Tibial nerve (tissue), 4 donors: Measurements from ENCODE around the gene DNAJC1. TPM values are rescaled to one million over a fixed set of nuclear protein-coding genes. Genes with fewer than 3 reads are reported as not detected.

Source experiments
- DNase-seq, 2 donors: peaks; one replicate each; pipeline ENCODE4 v3.0.0-alpha.2; 2019; ENCODE audit warnings: low spot score in 2 of 2
- H3K27ac ChIP-seq, 4 donors: fragments of 200-600 bp; sonication (generic) in 3 of 4; one replicate each; pipeline ENCODE4 v1.5.1; 2017 to 2019; ENCODE audit warnings: mild to moderate bottlenecking in 1 of 4
- H3K27me3 ChIP-seq, 2 donors: fragments of 200-600 bp; sonication (generic) in 1 of 2; one replicate each; pipeline versions ENCODE4 v1.5.1 to v1.6.0; 2017 to 2019
- H3K36me3 ChIP-seq, 3 donors: fragments of 200-600 bp; sonication (generic); one replicate each; pipeline ENCODE4 v1.5.1; 2018 to 2019
- H3K4me1 ChIP-seq, 4 donors: fragments of 200-600 bp; sonication (generic) in 3 of 4; one replicate each; pipeline ENCODE4 v1.5.1; 2017 to 2019
- H3K4me3 ChIP-seq, 4 donors: fragments of 200-600 bp; sonication (generic) in 3 of 4; one replicate each; pipeline ENCODE4 v1.5.1; 2017 to 2019; ENCODE audit warnings: mild to moderate bottlenecking in 1 of 4, moderate library complexity in 1 of 4
- H3K9me3 ChIP-seq, 4 donors: fragments of 200-600 bp; sonication (generic) in 3 of 4; one replicate each; pipeline ENCODE4 v1.5.1; 2017 to 2019
- EP300 ChIP-seq, 2 donors: sonication (generic); formaldehyde crosslinking; IDR thresholded peaks; one replicate each; pipeline ENCODE4 v1.6.1; 2017; ENCODE audit warnings: antibody characterized with exemption in 2 of 2, mild to moderate bottlenecking in 1 of 2
- POLR2A ChIP-seq, 2 donors: fragments of 450-650 bp; IDR thresholded peaks; one replicate each; pipeline ENCODE4 v1.6.1; 2017; ENCODE audit warnings: antibody characterized with exemption in 2 of 2, mild to moderate bottlenecking in 2 of 2, moderate library complexity in 2 of 2
- WGBS, 2 donors: methylation state at CpG; one replicate each; pipeline ENCODE4 v1.1.5; 2018; 5-methylcytosine and 5-hydroxymethylcytosine counted together
- total RNA-seq, 4 donors: library from RNA; depleted of rRNA; stranded (reverse); fragments of >200 nt; gene quantifications; one replicate each; pipeline ENCODE4 v1.1.0, GENCODE V29; 2016
- TF ChIP-seq, protein P1 (sequence below), 5 experiments: fragments of 200-600 bp in 3 of 5; fragments of 450-650 bp in 2 of 5; sonication (generic) in 3 of 5; IDR thresholded peaks; one replicate each; pipeline ENCODE4 v1.5.1; 2016 to 2019; ENCODE audit warnings: antibody characterized with exemption in 5 of 5, mild to moderate bottlenecking in 3 of 5, moderate library complexity in 2 of 5

DNAJC1 gene
- total RNA-seq, 4 donors from 2014 or later, result 71.7 to 112 (median 82.9) TPM

GRCh38 chr10:21959998-21960397 is 43.5 kb downstream of the DNAJC1 start:
- no peak overlapping the region for H3K4me3 ChIP-seq
- WGBS, 2 donors, result 95 to 97% methylated on average over 2 of the region's 2 CpGs
- no peaks in the 10 kb centered on the region for H3K27me3 ChIP-seq
- H3K9me3 ChIP-seq, result peaks cover 0 to 4% (median 1%) of the 10 kb centered on the region in 4 donors
- TF ChIP-seq EP300 (IDR thresholded peaks at IDR 0.05) (no peak), POLR2A (IDR thresholded peaks at IDR 0.05) (no peak)
- TF ChIP-seq, protein P1, sequence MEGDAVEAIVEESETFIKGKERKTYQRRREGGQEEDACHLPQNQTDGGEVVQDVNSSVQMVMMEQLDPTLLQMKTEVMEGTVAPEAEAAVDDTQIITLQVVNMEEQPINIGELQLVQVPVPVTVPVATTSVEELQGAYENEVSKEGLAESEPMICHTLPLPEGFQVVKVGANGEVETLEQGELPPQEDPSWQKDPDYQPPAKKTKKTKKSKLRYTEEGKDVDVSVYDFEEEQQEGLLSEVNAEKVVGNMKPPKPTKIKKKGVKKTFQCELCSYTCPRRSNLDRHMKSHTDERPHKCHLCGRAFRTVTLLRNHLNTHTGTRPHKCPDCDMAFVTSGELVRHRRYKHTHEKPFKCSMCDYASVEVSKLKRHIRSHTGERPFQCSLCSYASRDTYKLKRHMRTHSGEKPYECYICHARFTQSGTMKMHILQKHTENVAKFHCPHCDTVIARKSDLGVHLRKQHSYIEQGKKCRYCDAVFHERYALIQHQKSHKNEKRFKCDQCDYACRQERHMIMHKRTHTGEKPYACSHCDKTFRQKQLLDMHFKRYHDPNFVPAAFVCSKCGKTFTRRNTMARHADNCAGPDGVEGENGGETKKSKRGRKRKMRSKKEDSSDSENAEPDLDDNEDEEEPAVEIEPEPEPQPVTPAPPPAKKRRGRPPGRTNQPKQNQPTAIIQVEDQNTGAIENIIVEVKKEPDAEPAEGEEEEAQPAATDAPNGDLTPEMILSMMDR (IDR thresholded peaks at IDR 0.05), result no peak
- no peak overlapping the region for H3K27ac ChIP-seq
- no peak for DNase-seq
- no peaks in the 10 kb centered on the region for H3K4me1 ChIP-seq
- H3K36me3 ChIP-seq, result no peaks in the 10 kb centered on the region

DNA sequence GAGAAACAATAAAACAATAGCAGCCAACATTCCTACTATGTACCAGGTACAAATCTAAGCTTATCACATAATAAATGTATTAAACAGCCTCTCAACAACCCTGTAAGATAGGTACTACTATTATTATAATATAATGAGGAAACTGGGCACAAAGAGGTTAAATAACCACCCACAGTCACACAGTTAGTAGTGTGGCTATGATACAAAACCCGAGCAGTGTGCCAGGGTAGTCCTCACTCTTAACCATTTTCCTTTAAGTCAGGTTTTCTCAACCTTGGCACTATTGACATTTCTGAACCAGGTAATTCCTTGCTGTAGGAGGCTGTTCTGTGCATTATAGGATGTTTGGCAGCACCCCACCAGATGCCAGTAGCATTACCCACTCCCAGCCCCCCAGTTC is 48.8 kb downstream of the DNAJC1 start:
- WGBS, 2 donors, result 24 to 35% methylated on average over 1 of the region's 1 CpG
- TF ChIP-seq, protein P1 (IDR thresholded peaks at IDR 0.05), result no peak
- no peak for TF ChIP-seq EP300 (IDR thresholded peaks at IDR 0.05)
- TF ChIP-seq POLR2A (IDR thresholded peaks at IDR 0.05), result no peak
- no peaks in the 10 kb centered on the region for H3K9me3 ChIP-seq
- H3K27ac ChIP-seq, result no peak overlapping the region
- peaks cover 0 to 12% (median 0%) of the 10 kb centered on the region in 4 donors for H3K4me1 ChIP-seq
- no peaks in the 10 kb centered on the region for H3K27me3 ChIP-seq
- H3K36me3 ChIP-seq, result no peaks in the 10 kb centered on the region
- no peak overlapping the region for H3K4me3 ChIP-seq
- DNase-seq, result no peak

DNA sequence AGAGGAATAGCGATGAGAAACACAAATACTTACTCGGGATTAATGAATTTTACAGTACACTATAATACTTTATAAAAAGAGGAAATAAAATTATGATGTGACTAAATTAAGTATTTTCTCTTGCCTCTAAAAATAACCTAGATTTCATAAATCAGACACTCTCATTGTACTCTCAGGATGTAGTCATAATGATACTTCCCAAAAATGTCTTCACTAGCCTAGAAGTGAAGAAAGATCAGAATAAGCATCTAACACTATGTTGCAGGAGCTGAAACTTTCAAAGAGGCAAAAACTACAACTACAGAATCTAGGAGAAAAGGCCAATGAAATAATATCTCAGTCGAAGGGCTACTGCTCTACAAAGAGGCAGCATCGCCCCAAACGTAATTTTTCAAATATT is 49.4 kb downstream of the DNAJC1 start:
- peaks cover 0 to 12% (median 0%) of the 10 kb centered on the region in 4 donors for H3K4me1 ChIP-seq
- WGBS, 2 donors, result 39 to 41% methylated on average over 5 of the region's 5 CpGs
- H3K27me3 ChIP-seq, result no peaks in the 10 kb centered on the region
- no peak for DNase-seq
- no peak overlapping the region for H3K27ac ChIP-seq
- H3K9me3 ChIP-seq, result no peaks in the 10 kb centered on the region
- H3K4me3 ChIP-seq, result no peak overlapping the region
- no peak for TF ChIP-seq POLR2A (IDR thresholded peaks at IDR 0.05)
- TF ChIP-seq, protein P1 (IDR thresholded peaks at IDR 0.05), result no peak
- TF ChIP-seq EP300 (IDR thresholded peaks at IDR 0.05), result no peak
- no peaks in the 10 kb centered on the region for H3K36me3 ChIP-seq

GRCh38 chr10:21953585-21954057 is 49.9 kb downstream of the DNAJC1 start:
- H3K36me3 ChIP-seq, result no peaks in the 10 kb centered on the region
- H3K27me3 ChIP-seq, result no peaks in the 10 kb centered on the region
- H3K4me3 ChIP-seq, result no peak overlapping the region
- TF ChIP-seq, protein P1 (IDR thresholded peaks at IDR 0.05), result peak in 2 of 5 experiments; percentile 28 to 34
- TF ChIP-seq EP300 (IDR thresholded peaks at IDR 0.05), result no peak
- 6% methylated on average over 1 of the region's 1 CpG for WGBS, 2 donors
- no peaks in the 10 kb centered on the region for H3K9me3 ChIP-seq
- DNase-seq, result no peak
- no peak overlapping the region for H3K27ac ChIP-seq
- peaks cover 0 to 12% (median 0%) of the 10 kb centered on the region in 4 donors for H3K4me1 ChIP-seq

- no peak overlapping the region for H3K27ac ChIP-seq
- H3K4me1 ChIP-seq, result peaks cover 0 to 12% (median 0%) of the 10 kb centered on the region in 4 donors
- no peak overlapping the region for H3K4me3 ChIP-seq
- peaks cover 0 to 5% (median 0%) of the 10 kb centered on the region in 3 donors for H3K36me3 ChIP-seq
- DNase-seq, result no peak
- WGBS, 2 donors, result 79 to 89% methylated on average over 2 of the region's 2 CpGs
- H3K9me3 ChIP-seq, result no peaks in the 10 kb centered on the region
- no peak for TF ChIP-seq POLR2A (IDR thresholded peaks at IDR 0.05)
- no peaks in the 10 kb centered on the region for H3K27me3 ChIP-seq
These were observed 53.0 kb downstream of the DNAJC1 start for GRCh38 chr10:21950566-21950965.

DNA sequence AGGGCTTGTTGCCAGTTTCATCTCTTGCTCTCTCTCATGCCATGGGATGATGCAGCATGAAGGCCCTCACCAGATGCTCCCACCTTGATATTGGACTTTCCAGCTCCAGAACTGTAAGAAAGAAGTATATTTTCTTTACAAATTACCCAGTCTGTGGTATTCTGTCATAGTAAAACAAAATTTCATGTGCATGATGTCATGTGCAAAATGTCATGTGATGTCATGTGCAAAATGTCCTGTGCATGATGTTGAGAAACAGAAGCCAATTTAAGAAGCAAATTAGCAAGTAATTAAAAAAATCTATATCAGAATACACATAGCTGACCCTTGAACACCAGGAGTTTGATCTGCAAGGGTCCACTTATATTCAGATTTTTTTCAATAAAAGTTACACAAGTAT is 56.6 kb downstream of the DNAJC1 start:
- no peak for DNase-seq
- peaks cover 0 to 5% (median 0%) of the 10 kb centered on the region in 3 donors for H3K36me3 ChIP-seq
- H3K4me1 ChIP-seq, result peaks cover 0 to 8% (median 0%) of the 10 kb centered on the region in 4 donors
- no peak overlapping the region for H3K4me3 ChIP-seq
- H3K27ac ChIP-seq, result no peak overlapping the region
- H3K27me3 ChIP-seq, result no peaks in the 10 kb centered on the region
- no peaks in the 10 kb centered on the region for H3K9me3 ChIP-seq
- no peak for TF ChIP-seq EP300 (IDR thresholded peaks at IDR 0.05)
- no peak for TF ChIP-seq POLR2A (IDR thresholded peaks at IDR 0.05)
- TF ChIP-seq, protein P1 (IDR thresholded peaks at IDR 0.05), result no peak
